Hematopoietic multipotent progenitor cell treated with erythropoietin and hydrocortisone succinate and interleukin-3 and kit ligand, for 8 days (in vitro differentiated cells): ENCODE measurements around the gene CCDC126.
"Not testable (repeated sequence)": the region's sequence is repeated elsewhere in the genome, so short reads cannot be mapped to it uniquely, and the experiment has no call there.

Experiments
- DNase-seq: peaks from one replicate; pipeline ENCODE4 v3.0.0-alpha.2; 2015

Gene CCDC126

DNA sequence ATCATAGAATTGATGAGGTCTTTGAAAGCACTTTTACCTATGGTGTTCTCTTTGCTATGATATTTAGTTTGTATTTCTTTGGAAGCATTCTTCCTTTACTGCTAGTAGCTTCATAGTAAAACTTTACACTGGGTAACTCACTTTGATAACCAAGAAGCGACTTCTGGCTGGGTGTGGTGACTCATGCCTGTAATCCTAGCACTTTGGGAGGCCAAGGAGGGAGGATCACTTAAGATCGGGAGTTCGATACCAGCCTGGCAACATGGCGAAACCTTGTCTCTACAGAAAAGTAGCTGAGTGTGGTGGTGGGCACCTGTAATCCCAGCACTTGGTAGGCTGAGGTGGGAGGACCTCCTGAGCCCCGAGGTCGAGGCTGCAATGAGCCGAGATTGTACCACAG, 36.2 kb downstream of the CCDC126 start:
- no peak for DNase-seq

DNA sequence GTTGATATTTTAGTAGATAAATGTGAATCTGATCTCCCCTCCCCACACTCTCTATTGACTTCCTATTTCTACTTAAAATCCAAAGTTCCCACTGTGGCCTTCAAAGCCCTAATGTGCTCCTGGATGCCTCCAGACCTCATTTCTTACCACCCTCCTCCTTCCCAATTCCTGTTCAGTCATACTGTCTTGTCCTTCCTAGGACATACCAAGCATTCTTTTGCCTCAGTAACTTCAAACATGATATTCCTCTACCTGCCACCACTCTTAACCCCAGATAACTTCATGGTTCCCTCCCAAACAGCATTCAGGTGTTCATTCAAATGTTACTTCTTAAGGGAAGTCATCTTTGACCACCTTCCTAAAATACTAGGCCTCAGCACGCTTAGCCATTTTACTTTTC, 48.6 kb downstream of the CCDC126 start:
- no peak for DNase-seq

DNA sequence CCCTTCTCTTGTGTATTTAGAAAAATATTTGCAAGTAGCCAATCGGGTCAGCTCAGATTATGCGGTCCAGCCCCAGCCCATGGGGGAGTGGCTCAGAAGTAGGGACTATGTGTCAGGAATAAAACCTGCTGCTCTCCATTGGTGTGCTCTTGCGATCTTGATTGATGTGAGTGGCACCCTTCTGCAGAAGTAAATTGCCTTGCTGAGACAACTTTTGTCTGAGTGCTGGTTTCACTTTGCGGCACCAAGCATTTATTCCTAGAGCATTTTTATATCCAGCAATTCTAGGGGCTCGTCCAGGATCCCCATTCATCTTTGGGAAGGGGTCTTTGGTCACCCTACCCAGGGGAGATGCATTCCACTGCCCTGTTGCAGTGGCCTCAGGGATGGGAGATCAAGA, 56.8 kb downstream of the CCDC126 start:
- no peak for DNase-seq

DNA sequence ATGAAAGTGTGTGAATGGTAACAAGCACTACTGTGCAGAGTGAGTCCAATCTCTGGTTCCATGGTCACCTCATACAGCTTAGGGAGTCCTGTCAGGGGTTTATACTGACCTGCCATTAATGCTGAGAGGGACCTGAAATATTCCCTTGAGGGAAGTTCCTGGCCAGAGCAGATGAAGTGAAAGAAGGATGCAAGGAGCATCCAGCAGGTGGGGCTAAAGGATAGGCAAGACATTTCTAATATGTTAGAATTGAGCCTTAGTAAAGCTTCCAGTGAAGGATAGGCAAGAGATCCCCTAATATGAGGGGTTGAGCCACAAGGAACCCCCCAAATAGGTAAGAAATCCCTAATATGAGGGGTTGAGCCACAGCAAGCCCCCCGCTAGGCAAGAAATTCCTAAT, 57.3 kb downstream of the CCDC126 start:
- DNase-seq: peak; percentile 60

DNA sequence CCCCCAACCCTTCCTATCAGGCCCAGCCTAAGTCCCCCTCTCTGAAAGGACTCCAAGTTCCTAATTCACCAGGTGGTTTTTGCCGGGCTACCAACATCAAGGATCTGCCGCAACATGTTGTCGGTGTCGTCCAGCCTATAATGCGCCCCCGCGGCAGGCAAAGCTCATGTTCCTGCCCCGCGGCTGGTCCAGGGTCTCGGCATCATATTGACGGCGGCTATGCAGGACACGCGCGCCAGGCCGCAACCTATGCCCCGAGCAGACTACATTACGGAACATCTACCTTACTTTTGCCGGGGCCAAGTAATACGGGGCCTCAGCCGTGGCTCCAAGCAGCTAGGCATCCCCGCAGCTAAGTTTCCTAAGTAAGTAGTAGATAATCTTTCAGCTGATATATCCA, 58.3 kb downstream of the CCDC126 start:
- no peak for DNase-seq

DNA sequence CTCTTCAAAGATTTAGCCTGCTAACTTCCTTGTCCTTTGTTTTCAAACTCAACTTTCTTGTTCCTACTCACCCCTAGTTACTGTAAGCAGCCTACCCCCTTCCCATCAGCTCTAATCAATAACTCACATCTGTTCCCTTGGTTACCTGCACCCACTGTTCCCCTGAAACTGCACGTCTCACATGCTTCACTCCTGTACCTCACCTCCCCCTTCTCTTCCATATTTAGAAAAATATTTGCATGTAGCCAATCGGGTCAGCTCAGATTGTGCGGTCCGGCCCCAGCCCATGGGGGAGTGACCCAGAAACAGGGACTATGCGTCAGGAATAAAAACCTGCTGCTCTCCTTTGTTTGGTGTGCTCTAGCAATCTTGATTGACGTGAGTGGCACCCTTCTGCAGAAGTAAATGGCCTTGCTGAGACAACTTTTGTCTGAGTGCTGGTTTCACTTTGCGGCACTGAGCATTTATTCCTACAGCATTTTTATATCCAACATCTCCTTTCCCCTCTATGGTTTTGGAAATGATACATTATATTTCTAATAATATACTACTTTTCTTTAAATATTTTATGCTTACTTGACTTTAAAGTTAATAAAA, 61.7 kb downstream of the CCDC126 start:
- DNase-seq: no peak

DNA sequence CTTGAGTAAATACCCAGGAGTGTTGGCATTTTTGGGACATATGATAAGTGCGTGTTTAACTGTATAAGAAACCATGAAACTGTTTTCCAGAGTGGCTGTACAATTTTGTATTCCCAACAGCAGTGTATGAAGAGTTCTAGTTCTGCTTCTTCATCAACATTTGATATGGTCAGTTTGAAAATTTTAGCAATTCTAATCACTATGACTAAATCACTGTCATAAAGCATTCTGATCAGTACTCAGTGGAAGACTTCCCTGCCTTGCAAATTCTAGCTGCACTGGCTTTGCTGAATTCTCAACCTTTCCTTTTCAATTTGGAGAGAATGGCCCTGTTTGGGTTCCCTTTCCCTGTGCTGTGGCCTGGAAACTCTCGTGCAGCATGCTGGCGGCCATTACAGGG, 64.2 kb downstream of the CCDC126 start:
- DNase-seq: no peak

DNA sequence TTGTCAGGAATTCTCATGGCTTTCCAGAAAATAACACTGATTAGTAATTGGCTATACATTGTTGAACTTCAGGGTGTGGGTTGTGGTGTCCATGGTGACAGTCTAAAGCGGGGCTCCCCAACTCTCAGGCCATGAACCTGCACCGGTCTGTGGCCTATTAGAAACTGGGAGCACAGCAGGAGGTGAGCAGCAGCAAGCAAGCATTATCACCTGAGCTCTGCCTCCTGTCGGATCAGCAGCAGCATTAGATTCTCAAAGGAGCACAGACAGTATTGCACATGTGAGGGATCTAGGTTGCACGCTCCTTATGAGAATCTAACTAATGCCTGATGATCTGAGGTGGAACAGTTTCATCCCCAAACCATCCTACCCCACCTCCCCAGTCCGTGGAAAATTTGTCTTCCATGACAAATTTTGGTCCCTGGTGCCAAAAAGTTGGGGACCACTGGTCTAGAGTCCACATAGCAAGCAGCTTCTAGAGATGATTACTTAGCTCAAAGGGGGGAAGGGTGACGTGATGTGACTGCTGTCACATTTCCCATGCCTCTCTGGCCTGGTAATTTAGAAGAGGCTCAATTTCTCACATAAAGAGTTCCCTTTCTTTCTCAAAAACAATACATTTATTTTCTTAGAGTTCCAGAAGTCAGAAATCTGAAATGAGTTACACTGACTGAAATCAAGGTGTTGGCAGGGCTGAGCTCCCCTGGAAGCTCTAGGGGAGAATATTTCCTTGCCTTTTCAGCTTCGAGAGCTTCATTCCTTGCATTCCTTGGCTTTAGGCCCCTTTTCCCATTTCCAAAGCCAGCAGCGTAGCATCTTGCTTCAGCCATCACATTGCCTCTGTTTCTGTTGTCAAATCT, 65.2 kb downstream of the CCDC126 start:
- no peak for DNase-seq

DNA sequence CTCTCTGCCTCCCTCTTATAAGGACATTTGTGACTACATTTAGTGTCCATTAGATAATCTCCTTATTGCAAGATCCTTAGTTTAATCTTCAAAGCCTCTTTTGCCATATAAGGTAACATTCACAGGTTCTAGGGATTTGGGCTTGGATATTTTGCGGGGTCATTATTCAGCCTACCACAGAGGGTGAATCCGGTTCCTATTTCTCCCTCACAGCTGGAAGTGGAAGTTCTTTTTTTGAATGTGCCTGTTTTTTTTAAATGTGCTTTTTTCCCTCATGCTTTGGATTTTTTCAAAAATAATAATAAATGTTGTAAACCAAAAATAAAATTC, 65.8 kb downstream of the CCDC126 start:
- DNase-seq: no peak

DNA sequence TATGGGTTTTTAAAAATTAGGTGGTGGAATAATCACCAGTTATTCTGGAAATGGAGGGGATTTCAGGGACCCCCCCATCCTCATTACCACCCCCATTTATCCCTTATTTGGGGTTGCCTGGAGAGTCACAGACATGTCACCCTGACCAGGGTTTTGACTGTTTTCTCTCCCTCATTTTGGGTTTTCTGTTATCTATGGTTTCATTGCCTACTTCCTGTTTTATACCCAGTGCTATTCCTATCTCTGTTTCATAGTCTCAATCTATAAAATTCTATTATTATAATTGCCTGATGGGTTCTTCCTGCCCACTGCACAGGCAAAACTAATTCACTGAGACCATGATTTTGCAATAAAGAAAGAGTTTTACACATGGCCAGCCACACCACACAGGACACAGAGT, 66.9 kb downstream of the CCDC126 start:
- DNase-seq: no peak

DNA sequence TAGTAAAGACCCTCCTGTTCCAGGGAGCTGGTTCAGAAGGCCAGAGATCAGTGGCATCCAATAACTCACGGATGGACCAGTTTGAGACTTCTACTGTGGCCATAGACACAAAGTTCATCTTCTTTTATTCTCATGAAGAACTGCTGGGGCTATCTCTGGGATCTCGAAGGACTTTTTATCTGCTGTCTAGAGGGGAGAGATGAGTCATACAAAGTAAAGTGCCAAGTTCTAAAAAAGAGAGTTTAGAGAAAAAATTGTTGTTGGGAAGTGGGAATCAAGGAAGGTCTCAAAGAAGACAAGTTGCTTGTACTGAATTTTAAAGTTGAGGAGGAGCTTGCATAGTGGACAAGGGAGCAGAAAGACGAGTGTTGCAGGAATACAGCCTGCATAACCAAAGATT, 74.9 kb downstream of the CCDC126 start:
- DNase-seq: no peak

DNA sequence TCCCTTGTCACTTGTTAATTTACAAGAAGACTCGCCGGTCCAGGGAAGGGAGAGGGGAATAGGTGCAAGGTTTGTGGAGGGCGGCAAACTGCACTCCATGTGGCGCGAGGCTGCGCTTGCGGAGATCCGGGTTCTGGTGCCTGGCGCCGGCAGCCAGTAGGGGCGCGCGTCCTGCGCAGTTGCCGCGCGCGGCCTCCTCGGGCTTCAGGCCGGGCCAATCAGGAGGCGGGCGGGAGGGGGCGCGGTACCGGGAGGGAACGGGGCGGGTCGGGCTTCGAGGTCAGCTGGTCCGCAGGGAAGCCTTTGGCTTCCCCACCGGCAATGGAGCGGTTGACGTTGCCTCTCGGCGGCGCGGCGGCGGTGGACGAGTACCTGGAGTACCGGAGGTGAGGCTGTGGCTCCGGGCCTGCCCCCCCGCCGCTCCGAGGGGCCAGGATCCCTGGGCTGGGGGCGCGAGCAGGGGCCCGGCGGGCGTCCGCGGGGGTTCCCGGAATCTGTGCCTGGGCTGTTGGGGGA, 82.8 kb downstream of the CCDC126 start, which contains the start of gene FAM221A:
Gene FAM221A, plus strand, starts transcription at position 302 of the 516 bp plus-strand sequence. Its CDS starts 20 bp downstream, at position 322.
- DNase-seq: peak; percentile 73

DNA sequence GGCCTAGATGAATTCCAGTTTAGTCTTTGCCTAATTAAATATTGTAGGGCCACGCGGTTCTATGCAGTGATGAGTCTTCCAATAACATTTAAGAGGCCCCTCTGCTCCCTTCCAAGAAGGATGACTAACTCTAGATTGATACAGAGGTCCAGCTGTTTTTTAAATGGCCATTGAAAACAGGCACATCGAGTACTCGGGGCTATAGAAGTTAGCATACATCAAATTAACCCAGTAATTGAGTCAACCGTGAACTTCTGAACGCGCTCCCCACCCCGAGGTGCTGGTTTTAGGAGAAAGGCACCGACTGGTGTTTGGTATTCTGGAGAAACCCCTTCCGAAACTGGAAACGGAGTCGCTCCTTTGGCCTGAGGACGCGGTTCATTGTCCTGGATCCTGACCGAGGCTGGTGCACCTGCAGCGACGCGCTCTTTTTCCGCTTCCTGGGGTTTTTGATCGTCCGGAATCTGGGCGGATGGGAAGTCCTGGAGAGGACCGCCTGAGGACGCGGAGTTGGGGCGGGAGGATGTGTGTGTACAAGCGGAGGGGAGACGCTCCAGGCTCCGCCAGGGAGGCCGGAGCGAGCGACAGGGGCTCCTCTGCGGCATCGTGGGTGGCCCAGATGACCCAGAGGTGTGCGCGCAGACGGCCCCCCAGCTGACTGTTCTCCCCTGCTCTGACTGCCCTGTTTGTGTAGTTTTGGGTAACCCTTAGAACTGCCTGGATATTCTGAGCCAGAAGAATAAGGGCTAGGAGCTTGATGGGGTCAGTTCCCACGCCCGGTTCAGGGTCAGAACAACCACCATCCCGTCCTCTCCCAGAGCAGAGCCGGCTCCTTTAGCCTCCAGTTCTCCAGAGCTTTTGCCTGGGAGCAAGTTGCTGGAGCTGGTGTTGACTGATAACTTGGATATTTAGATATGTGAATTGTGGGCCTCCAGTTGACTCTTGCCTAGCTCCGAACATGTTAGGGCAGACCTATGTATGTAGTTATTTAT, 83.5 kb downstream of the CCDC126 start:
- peak; percentile 53 for DNase-seq

DNA sequence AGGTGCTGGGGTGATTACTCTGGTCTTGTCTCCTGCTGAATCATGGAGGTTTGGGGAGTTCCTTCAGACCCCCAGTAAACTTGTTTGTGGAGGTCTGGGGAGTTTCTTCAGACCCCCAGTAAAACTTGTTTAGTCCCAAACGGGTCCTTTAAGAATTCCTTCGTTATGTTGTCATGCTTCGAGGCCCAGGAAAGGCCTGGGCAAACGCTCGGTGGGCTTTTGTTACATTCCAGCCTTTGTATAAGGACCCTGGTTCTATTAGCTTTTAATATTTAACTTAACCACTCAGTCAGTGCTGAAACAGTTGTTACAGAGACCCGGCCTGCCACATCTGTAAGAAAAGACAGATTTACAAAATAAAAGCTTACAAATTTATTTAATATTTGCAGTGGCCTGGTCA, 86.9 kb downstream of the CCDC126 start:
- not testable (repeated sequence) for DNase-seq

DNA sequence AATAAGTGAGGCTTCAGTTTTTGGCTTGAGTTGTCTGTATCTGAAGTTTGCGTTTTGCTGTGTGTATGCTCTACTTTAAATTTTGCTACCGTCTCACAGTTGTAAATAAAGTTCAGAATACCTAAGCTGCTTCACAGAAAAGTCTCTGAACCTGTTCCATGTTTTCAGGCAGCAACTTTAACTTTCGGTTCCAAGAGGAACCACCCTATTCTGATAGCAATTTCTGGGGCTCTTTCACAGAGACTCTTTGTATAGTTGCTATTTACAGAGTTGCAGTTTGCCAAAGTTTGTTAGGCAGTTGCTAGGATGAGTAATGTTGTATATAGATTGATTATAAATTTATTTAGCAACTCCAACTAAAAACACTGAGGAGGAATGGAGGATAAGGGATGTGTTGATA, 88.5 kb downstream of the CCDC126 start:
- DNase-seq: no peak

DNA sequence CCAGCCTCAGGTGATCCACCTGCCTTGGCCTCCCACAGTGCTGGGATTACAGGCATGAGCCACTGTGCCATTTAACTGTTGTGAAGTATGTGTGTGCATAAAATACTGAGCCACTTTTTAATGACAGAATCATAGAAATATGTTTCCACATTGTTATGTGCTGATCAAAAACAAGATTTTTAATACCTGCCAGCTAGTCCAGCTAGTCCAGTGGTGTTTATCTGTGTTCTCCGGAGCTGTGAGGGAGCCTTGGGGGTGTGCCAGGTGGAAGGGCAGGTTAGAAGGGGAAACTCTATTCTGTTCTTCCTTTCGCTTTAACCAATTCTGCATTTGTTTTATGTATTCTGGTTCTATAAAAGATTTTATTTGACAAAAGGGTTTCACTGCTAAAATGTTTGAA, 89.8 kb downstream of the CCDC126 start:
- no peak for DNase-seq

DNA sequence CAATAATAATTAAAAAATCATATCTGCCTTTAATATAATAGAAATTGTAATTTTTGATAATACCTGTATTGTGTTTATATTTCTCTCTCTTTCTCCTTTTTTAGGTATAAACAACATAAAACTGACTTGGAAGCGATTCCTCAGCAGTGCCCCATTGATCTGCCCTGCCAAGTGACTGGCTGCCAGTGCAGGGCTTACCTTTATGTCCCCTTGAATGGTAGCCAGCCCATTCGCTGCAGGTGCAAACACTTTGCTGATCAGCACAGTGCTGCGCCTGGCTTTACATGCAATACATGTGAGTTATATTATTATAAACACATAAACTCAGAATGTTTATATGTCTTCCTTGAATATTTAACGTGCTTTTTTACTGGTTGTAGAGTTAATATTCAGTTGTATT, 92.0 kb downstream of the CCDC126 start:
- no peak for DNase-seq

DNA sequence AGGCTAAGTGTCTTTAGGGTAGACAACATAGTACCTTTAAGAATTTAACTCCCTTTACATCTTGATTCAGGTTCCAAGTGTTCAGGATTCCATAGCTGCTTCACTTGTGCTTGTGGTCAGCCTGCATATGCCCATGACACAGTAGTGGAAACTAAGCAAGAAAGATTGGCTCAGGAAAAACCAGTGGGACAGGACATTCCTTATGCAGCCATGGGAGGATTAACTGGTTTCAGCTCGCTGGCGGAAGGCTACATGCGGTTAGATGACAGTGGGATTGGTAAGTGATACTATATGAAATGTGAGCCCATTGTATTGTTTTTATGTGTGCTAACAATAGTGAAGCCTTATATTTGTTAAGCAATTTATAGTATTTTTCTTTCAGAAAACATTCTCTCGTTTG, 94.1 kb downstream of the CCDC126 start:
- DNase-seq: no peak

DNA sequence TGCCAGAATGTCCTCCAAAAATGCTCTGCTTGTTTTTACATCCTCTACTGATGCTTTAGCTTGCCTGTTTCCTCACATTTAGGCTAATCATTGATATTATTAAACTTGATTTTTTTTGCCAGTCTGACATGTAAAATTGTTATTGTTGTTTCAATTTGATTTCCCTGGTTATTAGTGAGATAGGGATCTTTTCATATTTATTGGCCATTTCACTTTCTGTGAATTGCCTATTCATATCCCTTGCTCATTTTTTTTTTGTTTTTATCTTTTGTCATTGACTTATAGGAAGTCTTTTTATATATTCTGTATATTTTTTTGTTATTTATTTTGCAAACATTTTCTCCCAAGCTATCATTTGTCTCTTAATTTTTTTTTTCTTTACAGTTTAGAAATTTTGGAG, 96.0 kb downstream of the CCDC126 start:
- DNase-seq: no peak
